ENCODE data around the gene NECAB3.
"Not testable (repeated sequence)": the region's sequence is repeated elsewhere in the genome, so short reads cannot be mapped to it uniquely, and the experiment has no call there.

DNA sequence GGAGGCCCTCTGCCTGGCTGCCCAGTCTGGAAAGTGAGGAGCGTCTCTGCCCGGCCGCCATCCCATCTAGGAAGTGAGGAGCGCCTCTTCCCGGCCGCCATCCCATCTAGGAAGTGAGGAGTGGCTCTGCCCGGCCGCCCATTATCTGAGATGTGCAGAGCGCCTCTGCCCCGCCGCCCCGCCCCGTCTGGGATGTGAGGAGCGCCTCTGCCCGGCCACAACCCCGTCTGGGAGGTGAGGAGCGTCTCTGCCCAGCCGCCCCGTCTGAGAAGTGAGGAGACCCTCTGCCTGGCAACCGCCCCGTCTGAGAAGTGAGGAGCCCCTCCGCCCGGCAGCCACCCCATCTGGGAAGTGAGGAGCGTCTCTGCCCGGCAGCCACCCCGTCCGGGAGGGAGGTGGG lies 24.7 kb upstream of the NECAB3 start:
- not testable (repeated sequence) for TF ChIP-seq YY1 (IDR thresholded peaks at IDR 0.05; ENCODE audit: insufficient read depth, insufficient read length); ZNF274 (IDR thresholded peaks at IDR 0.05; ENCODE audit: low read depth, low read length); SUZ12 (IDR thresholded peaks at IDR 0.05; ENCODE audit: extremely low read depth, insufficient read depth, insufficient read length)
